NCI-H2196 treated with DMSO at 0.1 percent for 48 hours (cell line): ENCODE results near the gene ZDHHC20.
"Not testable (repeated sequence)": the region's sequence is repeated elsewhere in the genome, so short reads cannot be mapped to it uniquely, and the experiment has no call there.

Experiments
- DNase-seq: peaks from one replicate; lab custom pipeline; 2025; ENCODE audit not compliant: unreplicated experiment; lab: John Stamatoyannopoulos, UW

The ZDHHC20 gene

GRCh38 chr13:21436582-21436981 lies 22.5 kb downstream of the ZDHHC20 start:
- no peak for DNase-seq

- DNase-seq = no peak
Measured at GRCh38 chr13:21435687-21436151, 23.4 kb downstream of the ZDHHC20 start.

- DNase-seq = no peak
Measured at GRCh38 chr13:21435231-21435630, 23.9 kb downstream of the ZDHHC20 start.

- DNase-seq = no peak
Measured at GRCh38 chr13:21434588-21434987, 24.5 kb downstream of the ZDHHC20 start.

- no peak for DNase-seq
Measured at GRCh38 chr13:21429211-21429610, 29.9 kb downstream of the ZDHHC20 start.

GRCh38 chr13:21427741-21428140 lies 31.4 kb downstream of the ZDHHC20 start:
- DNase-seq = no peak

GRCh38 chr13:21426238-21426637 lies 32.9 kb downstream of the ZDHHC20 start:
- no peak for DNase-seq

- no peak for DNase-seq
Measured at GRCh38 chr13:21420706-21421105, 38.4 kb downstream of the ZDHHC20 start.

- DNase-seq = no peak
Measured at GRCh38 chr13:21413013-21413412, 46.1 kb downstream of the ZDHHC20 start.

- not testable (repeated sequence) for DNase-seq
Measured at GRCh38 chr13:21410453-21410852, 48.6 kb downstream of the ZDHHC20 start.

- DNase-seq = no peak
Measured at GRCh38 chr13:21405309-21405708, 53.8 kb downstream of the ZDHHC20 start.

GRCh38 chr13:21402586-21403307 lies 56.4 kb downstream of the ZDHHC20 start:
- no peak for DNase-seq

GRCh38 chr13:21399741-21400140 lies 59.4 kb downstream of the ZDHHC20 start:
- DNase-seq = no peak

- no peak for DNase-seq
Measured at GRCh38 chr13:21395953-21396352, 63.1 kb downstream of the ZDHHC20 start.

GRCh38 chr13:21389124-21389523 lies 70.0 kb downstream of the ZDHHC20 start:
- DNase-seq = no peak

GRCh38 chr13:21385710-21386109 lies 73.4 kb downstream of the ZDHHC20 start:
- no peak for DNase-seq

- no peak for DNase-seq
Measured at GRCh38 chr13:21383090-21383489, 76.0 kb downstream of the ZDHHC20 start.

GRCh38 chr13:21376998-21377985 lies 81.8 kb downstream of the ZDHHC20 start:
- not testable (repeated sequence) for DNase-seq

GRCh38 chr13:21372530-21372929 lies 86.6 kb downstream of the ZDHHC20 start:
- DNase-seq = no peak

GRCh38 chr13:21371011-21371410 lies 88.1 kb downstream of the ZDHHC20 start:
- DNase-seq = no peak

GRCh38 chr13:21365574-21365973 lies 93.5 kb downstream of the ZDHHC20 start:
- DNase-seq = no peak

- no peak for DNase-seq
Measured at GRCh38 chr13:21364916-21365315, 94.2 kb downstream of the ZDHHC20 start.
